Measurements from ENCODE around the gene BMP7. TPM values are rescaled to one million over a fixed set of nuclear protein-coding genes. Genes with fewer than 3 reads are reported as not detected.

BMP7 gene
- total RNA-seq, 1 donor, result not detected

DNA sequence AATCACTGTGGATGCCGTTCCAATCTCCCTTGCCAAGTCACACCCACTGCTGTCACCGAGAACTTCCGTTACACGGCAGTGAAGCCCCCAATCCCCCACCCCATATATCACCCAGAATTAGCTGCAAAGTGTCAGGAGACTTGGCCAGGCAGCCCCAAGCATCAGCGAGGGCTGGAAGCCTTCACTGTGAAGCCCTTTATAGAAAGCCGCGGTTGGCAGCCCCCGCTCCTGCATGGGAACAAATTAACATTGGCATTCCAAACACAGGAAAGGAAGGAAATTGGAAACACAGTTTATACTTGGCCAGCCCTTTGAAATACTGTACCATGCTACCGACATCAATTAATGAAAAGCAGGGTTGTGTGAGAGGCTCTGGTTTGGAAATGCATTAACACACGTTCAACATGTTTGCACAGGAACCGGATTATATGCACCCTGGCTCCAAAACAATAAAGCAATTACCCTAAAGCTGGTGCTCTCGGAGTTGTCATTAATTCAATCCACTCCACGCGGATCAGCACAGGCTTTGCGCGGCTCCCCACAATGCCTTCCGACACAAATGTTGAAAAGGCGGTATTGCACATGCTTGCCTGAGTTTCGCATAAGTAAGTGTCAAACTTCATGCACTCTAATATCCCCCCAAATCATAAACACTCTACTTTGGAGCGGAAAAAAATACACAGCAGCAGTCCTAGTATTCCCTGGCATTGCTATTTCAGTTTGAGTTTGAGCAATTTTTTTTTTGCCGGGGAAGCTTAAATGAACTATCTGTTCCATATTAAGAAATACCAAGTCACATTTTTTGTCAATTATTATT is 7.1 kb downstream of the BMP7 start:
- Histone ChIP-seq H3K4me2 (ENCODE audit: insufficient read depth, low read length) (no peak overlapping the region), H3K9me3 (ENCODE audit: low read depth, low read length) (no peaks in the 10 kb centered on the region), H3K4me3 (ENCODE audit: insufficient read depth, low read length) (no peak overlapping the region), H3K36me3 (ENCODE audit: insufficient read depth, low read length) (no peaks in the 10 kb centered on the region), H2AFZ (ENCODE audit: low read length) (no peak overlapping the region), H3K79me2 (ENCODE audit: insufficient read depth, low read length) (no peaks in the 10 kb centered on the region), H4K20me1 (ENCODE audit: insufficient read depth, low read length) (no peaks in the 10 kb centered on the region), H3K4me1 (ENCODE audit: insufficient read depth, low read length) (no peaks in the 10 kb centered on the region), H3K27ac (ENCODE audit: low read depth, low read length) (no peak overlapping the region), H3K27me3 (ENCODE audit: insufficient read depth, low read length) (peaks cover 18% of the 10 kb centered on the region)
- TF ChIP-seq, protein P1, sequence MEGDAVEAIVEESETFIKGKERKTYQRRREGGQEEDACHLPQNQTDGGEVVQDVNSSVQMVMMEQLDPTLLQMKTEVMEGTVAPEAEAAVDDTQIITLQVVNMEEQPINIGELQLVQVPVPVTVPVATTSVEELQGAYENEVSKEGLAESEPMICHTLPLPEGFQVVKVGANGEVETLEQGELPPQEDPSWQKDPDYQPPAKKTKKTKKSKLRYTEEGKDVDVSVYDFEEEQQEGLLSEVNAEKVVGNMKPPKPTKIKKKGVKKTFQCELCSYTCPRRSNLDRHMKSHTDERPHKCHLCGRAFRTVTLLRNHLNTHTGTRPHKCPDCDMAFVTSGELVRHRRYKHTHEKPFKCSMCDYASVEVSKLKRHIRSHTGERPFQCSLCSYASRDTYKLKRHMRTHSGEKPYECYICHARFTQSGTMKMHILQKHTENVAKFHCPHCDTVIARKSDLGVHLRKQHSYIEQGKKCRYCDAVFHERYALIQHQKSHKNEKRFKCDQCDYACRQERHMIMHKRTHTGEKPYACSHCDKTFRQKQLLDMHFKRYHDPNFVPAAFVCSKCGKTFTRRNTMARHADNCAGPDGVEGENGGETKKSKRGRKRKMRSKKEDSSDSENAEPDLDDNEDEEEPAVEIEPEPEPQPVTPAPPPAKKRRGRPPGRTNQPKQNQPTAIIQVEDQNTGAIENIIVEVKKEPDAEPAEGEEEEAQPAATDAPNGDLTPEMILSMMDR (IDR thresholded peaks at IDR 0.05; ENCODE audit: extremely low read depth, low read depth, low read length), result no peak
- DNase-seq (ENCODE audit: insufficient read length, low spot score, missing footprints), result no peak

DNA sequence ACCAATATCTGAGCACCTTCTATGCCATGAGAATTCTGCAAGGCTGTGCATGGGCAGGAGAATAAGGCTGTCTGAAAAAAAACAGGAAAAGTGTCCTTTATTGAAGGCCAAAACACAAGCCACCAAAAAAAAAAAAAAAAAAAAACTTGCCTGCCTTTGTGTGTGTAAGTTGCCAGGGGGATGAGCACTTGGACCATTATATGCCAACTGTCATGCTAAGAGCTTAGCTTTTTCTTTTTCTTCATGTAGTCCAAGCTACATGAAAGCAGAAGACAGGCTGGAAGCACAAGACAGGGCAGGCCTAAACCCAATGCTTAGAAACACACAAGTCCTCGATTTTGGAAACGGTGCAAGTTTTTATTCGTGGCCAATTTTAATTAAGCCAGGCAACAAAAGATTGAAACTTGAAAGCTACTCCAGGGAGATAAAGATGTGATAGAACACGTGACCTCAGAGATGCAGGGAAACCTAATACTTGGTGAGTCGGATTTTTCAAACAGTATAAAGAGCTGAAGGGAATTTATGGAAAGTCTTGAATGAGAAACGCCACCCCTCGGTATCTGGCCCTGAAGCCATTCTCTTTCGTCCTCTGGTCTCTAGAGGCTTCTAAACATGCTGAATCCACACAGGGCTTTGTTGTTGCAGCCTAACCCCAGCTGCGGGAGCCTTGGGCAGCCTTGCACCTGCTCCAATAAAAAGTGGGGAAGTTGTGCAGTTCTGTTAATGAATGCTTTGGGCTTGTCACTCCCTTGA is 8.6 kb downstream of the BMP7 start:
- no peaks in the 10 kb centered on the region for H3K9me3 ChIP-seq (ENCODE audit: low read depth, low read length)

GRCh38 chr20:57256908-57257307 is 9.5 kb downstream of the BMP7 start:
- H3K27me3 ChIP-seq (ENCODE audit: insufficient read depth, low read length), result peaks cover 16% of the 10 kb centered on the region
- H3K79me2 ChIP-seq (ENCODE audit: insufficient read depth, low read length), result no peaks in the 10 kb centered on the region
- no peak overlapping the region for H3K27ac ChIP-seq (ENCODE audit: low read depth, low read length)
- no peak overlapping the region for H3K4me3 ChIP-seq (ENCODE audit: insufficient read depth, low read length)
- H3K4me2 ChIP-seq (ENCODE audit: insufficient read depth, low read length), result no peak overlapping the region
- H4K20me1 ChIP-seq (ENCODE audit: insufficient read depth, low read length), result no peaks in the 10 kb centered on the region
- TF ChIP-seq, protein P1 (IDR thresholded peaks at IDR 0.05; ENCODE audit: extremely low read depth, low read depth, low read length), result no peak
- H3K4me1 ChIP-seq (ENCODE audit: insufficient read depth, low read length), result no peaks in the 10 kb centered on the region
- no peaks in the 10 kb centered on the region for H3K9me3 ChIP-seq (ENCODE audit: low read depth, low read length)
- no peaks in the 10 kb centered on the region for H3K36me3 ChIP-seq (ENCODE audit: insufficient read depth, low read length)
- no peak for DNase-seq (ENCODE audit: insufficient read length, low spot score, missing footprints)
- H2AFZ ChIP-seq (ENCODE audit: low read length), result no peak overlapping the region

More for the DNA sequence above, 8.6 kb downstream of the BMP7 start:
- Histone ChIP-seq H4K20me1 (ENCODE audit: insufficient read depth, low read length) (no peaks in the 10 kb centered on the region), H3K79me2 (ENCODE audit: insufficient read depth, low read length) (no peaks in the 10 kb centered on the region), H3K4me3 (ENCODE audit: insufficient read depth, low read length) (no peak overlapping the region), H3K4me2 (ENCODE audit: insufficient read depth, low read length) (no peak overlapping the region), H3K27ac (ENCODE audit: low read depth, low read length) (no peak overlapping the region), H3K36me3 (ENCODE audit: insufficient read depth, low read length) (no peaks in the 10 kb centered on the region), H3K27me3 (ENCODE audit: insufficient read depth, low read length) (peaks cover 16% of the 10 kb centered on the region), H3K4me1 (ENCODE audit: insufficient read depth, low read length) (no peaks in the 10 kb centered on the region), H2AFZ (ENCODE audit: low read length) (no peak overlapping the region)
- TF ChIP-seq, protein P1 (IDR thresholded peaks at IDR 0.05; ENCODE audit: extremely low read depth, low read depth, low read length), result no peak
- DNase-seq (ENCODE audit: insufficient read length, low spot score, missing footprints), result no peak

DNA sequence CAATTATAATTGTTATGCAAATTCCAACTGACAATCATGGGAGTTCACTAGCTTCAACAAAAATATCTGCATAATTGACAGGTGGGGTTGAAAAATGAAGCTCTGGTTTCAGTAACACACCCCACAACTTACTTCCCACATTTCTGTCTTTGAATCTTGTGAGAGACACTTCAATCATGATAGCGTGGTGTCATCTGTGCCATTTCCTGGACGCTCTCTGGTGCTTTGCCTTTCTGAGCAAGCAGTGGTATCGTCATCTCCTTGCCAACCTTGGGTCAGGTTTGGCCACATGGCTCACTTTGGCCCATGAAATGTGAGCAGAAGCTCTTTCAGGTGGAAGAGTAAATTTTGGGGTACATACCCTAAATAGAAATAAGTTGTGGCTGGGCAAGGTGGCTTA is 10.2 kb downstream of the BMP7 start:
- Histone ChIP-seq H3K4me1 (ENCODE audit: insufficient read depth, low read length) (no peaks in the 10 kb centered on the region), H3K79me2 (ENCODE audit: insufficient read depth, low read length) (no peaks in the 10 kb centered on the region), H3K9me3 (ENCODE audit: low read depth, low read length) (no peaks in the 10 kb centered on the region), H2AFZ (ENCODE audit: low read length) (no peak overlapping the region), H3K27ac (ENCODE audit: low read depth, low read length) (no peak overlapping the region), H3K4me2 (ENCODE audit: insufficient read depth, low read length) (no peak overlapping the region), H3K27me3 (ENCODE audit: insufficient read depth, low read length) (peaks cover 16% of the 10 kb centered on the region), H4K20me1 (ENCODE audit: insufficient read depth, low read length) (no peaks in the 10 kb centered on the region), H3K36me3 (ENCODE audit: insufficient read depth, low read length) (no peaks in the 10 kb centered on the region), H3K4me3 (ENCODE audit: insufficient read depth, low read length) (no peak overlapping the region)
- TF ChIP-seq, protein P1 (IDR thresholded peaks at IDR 0.05; ENCODE audit: extremely low read depth, low read depth, low read length), result no peak
- no peak for DNase-seq (ENCODE audit: insufficient read length, low spot score, missing footprints)

Data from osteoblast (primary cell).